HepG2 (cell line): ENCODE results near the gene PRRC2A. TPM values are rescaled to one million over a fixed set of nuclear protein-coding genes. Genes with fewer than 3 reads are reported as not detected.

ENCODE experiments used
- CBX5 ChIP-seq: sonication (generic); formaldehyde crosslinking; IDR thresholded peaks from 2 replicates; pipeline ENCODE4 v1.4.0; 2020; ENCODE audit warnings: missing genetic modification reagents, borderline replicate concordance
- MAF1 ChIP-seq: sonication (generic); formaldehyde crosslinking; IDR thresholded peaks from 2 replicates; pipeline ENCODE4 v1.5.0; 2020; ENCODE audit warnings: missing genetic modification reagents, borderline replicate concordance
- RARA ChIP-seq: IDR thresholded peaks from 2 replicates; pipeline ENCODE4 v1.6.1; 2016; ENCODE audit warnings: missing genetic modification reagents, missing compliant biosample characterization
- SMARCC2 ChIP-seq: fragments of 450-650 bp; IDR thresholded peaks from 2 replicates; pipeline ENCODE4 v1.6.1; 2017; ENCODE audit warnings: antibody characterized with exemption, mild to moderate bottlenecking
- TBX3 ChIP-seq: fragments of 450-650 bp; IDR thresholded peaks from 2 replicates; pipeline ENCODE4 v1.6.1; 2017; ENCODE audit warnings: antibody characterized with exemption, mild to moderate bottlenecking, inconsistent platforms, borderline replicate concordance
- THYN1 ChIP-seq: sonication (generic); formaldehyde crosslinking; IDR thresholded peaks from 2 replicates; pipeline ENCODE4 v1.8.1; 2023; ENCODE audit warnings: low read depth, mild to moderate bottlenecking, moderate library complexity, missing genetic modification reagents, borderline replicate concordance
- ZBTB38 ChIP-seq: sonication (generic); formaldehyde crosslinking; IDR thresholded peaks from 2 replicates; pipeline ENCODE4 v1.5.1; 2020; ENCODE audit warnings: mild to moderate bottlenecking, missing genetic modification reagents
- ZFP36 ChIP-seq: fragments of 150-350 bp; IDR thresholded peaks from 2 replicates; pipeline ENCODE4 v1.6.1; 2018; ENCODE audit warnings: borderline replicate concordance, low read length, low read depth; ENCODE audit not compliant: partially characterized antibody
- ZFP82 ChIP-seq: sonication (generic); formaldehyde crosslinking; IDR thresholded peaks from 2 replicates; pipeline ENCODE4 v1.5.1; 2020; ENCODE audit warnings: mild to moderate bottlenecking, missing genetic modification reagents, borderline replicate concordance
- ZNF343 ChIP-seq: sonication (generic); formaldehyde crosslinking; IDR thresholded peaks from 2 replicates; pipeline ENCODE4 v1.4.0; 2020; ENCODE audit warnings: mild to moderate bottlenecking, missing genetic modification reagents
- ZNF607 ChIP-seq: sonication (generic); formaldehyde crosslinking; IDR thresholded peaks from 2 replicates; pipeline ENCODE4 v1.5.1; 2020; ENCODE audit warnings: missing genetic modification reagents, mild to moderate bottlenecking, borderline replicate concordance
- ZNF761 ChIP-seq: sonication (generic); formaldehyde crosslinking; conservative IDR thresholded peaks from 2 replicates; pipeline ENCODE4 v1.4.0; 2020; ENCODE audit warnings: mild to moderate bottlenecking, missing genetic modification reagents
- polyA plus RNA-seq, 8 experiments: library from polyadenylated mRNA; depleted of rRNA in 3 of 8; stranded (reverse) in 7 of 8; unstranded in 1 of 8; fragments of >200 nt; fragmentation: Illumina TruSeq in 4 of 8; extraction: Trizol in 4 of 8; gene quantifications; 2 replicates each; pipeline versions ENCODE4 v1.2.1 to v1.2.3, GENCODE V29; 2011 to 2016; ENCODE audit warnings: low read depth in 4 of 8, missing spikeins in 1 of 8, mixed read lengths in 1 of 8; ENCODE audit not compliant: insufficient read depth in 1 of 8
- total RNA-seq, 5 experiments: library from RNA; depleted of rRNA; stranded (reverse); fragments of >200 nt; fragmentation: Illumina TruSeq; extraction: Trizol; gene quantifications; 2 replicates each; pipeline ENCODE4 v1.2.3, GENCODE V29; 2016; ENCODE audit warnings: low read depth in 1 of 5
- TF ChIP-seq, protein P1 (sequence below): sonication (generic); formaldehyde crosslinking; IDR thresholded peaks from 2 replicates; pipeline ENCODE4 v1.9.0; 2021; ENCODE audit warnings: missing genetic modification reagents, borderline replicate concordance
- TF ChIP-seq, protein P2 (sequence below), 2 experiments: IDR thresholded peaks; 2 replicates each; pipeline ENCODE4 v1.6.1; 2011 to 2012; ENCODE audit warnings: low read length in 2 of 2, borderline replicate concordance in 1 of 2, low read depth in 1 of 2, mild to moderate bottlenecking in 1 of 2, moderate library complexity in 1 of 2
- TF ChIP-seq, protein P3 (sequence below): sonication (generic); formaldehyde crosslinking; IDR thresholded peaks from 2 replicates; pipeline ENCODE4 v1.4.0; 2020; ENCODE audit warnings: missing genetic modification reagents, low read depth, mild to moderate bottlenecking, borderline replicate concordance
- TF ChIP-seq, protein P4 (sequence below): conservative IDR thresholded peaks from 2 replicates; pipeline ENCODE4 v1.6.1; 2018; ENCODE audit warnings: missing genetic modification reagents
- TF ChIP-seq, protein P5 (sequence below): sonication (generic); formaldehyde crosslinking; IDR thresholded peaks from 2 replicates; pipeline ENCODE4 v1.5.1; 2020; ENCODE audit warnings: missing genetic modification reagents, mild to moderate bottlenecking, borderline replicate concordance

PRRC2A gene
- total and polyA plus RNA-seq, 2 of the 13 experiments (the other 11 are each of a cell fraction or from before 2014, with no cell fraction given), result 38.9 to 47.4 TPM

DNA sequence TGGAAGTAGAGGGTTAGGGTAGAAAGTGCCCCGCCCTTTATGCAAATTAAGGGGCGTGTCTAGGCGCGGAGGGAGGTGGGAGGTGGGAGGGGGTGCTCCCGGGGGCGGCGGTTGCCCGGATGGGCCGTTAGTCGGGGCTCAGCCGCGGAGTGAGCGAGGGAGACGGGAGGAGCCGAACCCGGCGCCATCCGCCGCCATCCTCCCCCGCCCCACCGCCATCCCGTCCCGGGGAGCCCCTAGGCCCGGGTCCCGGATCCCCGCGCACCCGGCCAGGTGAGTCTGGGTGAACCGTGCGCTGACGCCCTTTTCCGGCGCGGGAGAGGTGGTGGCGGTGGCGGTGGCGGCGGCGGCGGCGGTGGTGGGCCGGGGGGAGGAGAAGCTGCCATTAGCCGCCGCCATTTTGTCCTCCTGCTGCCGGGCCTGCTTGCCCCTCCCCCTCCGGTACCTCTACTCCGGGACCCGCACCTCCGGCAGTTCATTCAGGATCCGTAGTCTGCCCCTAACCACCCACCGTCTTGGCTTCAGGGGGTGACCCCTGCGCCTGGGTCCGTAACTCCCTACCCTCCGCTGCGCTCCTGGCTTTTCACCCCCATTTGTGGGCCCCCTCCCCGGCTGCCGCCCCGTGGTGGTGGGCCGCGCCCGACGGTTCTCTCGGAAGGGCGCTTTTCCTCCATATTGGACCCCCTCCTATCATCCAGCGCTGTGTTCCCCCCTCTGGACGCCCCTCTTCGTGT lies at the start of gene PRRC2A (continued):
- TF ChIP-seq SMARCC2 (no peak), ZBTB38 (0 out of 2 replicates have a peak, but pooled peaks have one; percentile 64), MAF1 (peak; percentile 64; the same call in 1 of the 2 replicates), ZNF761 (CRISPR knock-in tag) (peak; percentile 32; the same call in 1 of the 2 replicates), TBX3 (peak; percentile 56; the same call in 1 of the 2 replicates), CBX5 (CRISPR knock-in tag) (peak; percentile 42; the same call in 1 of the 2 replicates), ZNF343 (CRISPR knock-in tag) (no peak), RARA (CRISPR knock-in tag) (peak; percentile 20; the same call in 1 of the 2 replicates), THYN1 (0 out of 2 replicates have a peak, but pooled peaks have one; percentile 40), ZFP36 (no peak), ZNF607 (CRISPR knock-in tag) (no peak; the same call in 1 of the 2 replicates), ZFP82 (CRISPR knock-in tag) (peak; percentile 56; the same call in 1 of the 2 replicates)
- TF ChIP-seq, protein P1, sequence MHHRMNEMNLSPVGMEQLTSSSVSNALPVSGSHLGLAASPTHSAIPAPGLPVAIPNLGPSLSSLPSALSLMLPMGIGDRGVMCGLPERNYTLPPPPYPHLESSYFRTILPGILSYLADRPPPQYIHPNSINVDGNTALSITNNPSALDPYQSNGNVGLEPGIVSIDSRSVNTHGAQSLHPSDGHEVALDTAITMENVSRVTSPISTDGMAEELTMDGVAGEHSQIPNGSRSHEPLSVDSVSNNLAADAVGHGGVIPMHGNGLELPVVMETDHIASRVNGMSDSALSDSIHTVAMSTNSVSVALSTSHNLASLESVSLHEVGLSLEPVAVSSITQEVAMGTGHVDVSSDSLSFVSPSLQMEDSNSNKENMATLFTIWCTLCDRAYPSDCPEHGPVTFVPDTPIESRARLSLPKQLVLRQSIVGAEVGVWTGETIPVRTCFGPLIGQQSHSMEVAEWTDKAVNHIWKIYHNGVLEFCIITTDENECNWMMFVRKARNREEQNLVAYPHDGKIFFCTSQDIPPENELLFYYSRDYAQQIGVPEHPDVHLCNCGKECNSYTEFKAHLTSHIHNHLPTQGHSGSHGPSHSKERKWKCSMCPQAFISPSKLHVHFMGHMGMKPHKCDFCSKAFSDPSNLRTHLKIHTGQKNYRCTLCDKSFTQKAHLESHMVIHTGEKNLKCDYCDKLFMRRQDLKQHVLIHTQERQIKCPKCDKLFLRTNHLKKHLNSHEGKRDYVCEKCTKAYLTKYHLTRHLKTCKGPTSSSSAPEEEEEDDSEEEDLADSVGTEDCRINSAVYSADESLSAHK (CRISPR knock-in tag), result no peak
- TF ChIP-seq, protein P2, sequence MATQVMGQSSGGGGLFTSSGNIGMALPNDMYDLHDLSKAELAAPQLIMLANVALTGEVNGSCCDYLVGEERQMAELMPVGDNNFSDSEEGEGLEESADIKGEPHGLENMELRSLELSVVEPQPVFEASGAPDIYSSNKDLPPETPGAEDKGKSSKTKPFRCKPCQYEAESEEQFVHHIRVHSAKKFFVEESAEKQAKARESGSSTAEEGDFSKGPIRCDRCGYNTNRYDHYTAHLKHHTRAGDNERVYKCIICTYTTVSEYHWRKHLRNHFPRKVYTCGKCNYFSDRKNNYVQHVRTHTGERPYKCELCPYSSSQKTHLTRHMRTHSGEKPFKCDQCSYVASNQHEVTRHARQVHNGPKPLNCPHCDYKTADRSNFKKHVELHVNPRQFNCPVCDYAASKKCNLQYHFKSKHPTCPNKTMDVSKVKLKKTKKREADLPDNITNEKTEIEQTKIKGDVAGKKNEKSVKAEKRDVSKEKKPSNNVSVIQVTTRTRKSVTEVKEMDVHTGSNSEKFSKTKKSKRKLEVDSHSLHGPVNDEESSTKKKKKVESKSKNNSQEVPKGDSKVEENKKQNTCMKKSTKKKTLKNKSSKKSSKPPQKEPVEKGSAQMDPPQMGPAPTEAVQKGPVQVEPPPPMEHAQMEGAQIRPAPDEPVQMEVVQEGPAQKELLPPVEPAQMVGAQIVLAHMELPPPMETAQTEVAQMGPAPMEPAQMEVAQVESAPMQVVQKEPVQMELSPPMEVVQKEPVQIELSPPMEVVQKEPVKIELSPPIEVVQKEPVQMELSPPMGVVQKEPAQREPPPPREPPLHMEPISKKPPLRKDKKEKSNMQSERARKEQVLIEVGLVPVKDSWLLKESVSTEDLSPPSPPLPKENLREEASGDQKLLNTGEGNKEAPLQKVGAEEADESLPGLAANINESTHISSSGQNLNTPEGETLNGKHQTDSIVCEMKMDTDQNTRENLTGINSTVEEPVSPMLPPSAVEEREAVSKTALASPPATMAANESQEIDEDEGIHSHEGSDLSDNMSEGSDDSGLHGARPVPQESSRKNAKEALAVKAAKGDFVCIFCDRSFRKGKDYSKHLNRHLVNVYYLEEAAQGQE (IDR thresholded peaks at IDR 0.05; ENCODE audit: borderline replicate concordance in 1 of 2, low read depth in 1 of 2, low read length in 2 of 2), result peak in 1 of 2 experiments; percentile 40; a peak in 1 of 4 replicates
- TF ChIP-seq, protein P3, sequence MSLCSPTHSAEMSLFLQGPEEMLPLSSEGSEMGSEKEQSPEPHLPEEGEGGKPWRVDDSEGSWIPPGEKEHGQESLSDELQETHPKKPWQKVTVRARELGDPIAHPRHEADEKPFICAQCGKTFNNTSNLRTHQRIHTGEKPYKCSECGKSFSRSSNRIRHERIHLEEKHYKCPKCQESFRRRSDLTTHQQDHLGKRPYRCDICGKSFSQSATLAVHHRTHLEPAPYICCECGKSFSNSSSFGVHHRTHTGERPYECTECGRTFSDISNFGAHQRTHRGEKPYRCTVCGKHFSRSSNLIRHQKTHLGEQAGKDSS (CRISPR knock-in tag), result peak; percentile 68; the same call in 1 of the 2 replicates
- TF ChIP-seq, protein P4, sequence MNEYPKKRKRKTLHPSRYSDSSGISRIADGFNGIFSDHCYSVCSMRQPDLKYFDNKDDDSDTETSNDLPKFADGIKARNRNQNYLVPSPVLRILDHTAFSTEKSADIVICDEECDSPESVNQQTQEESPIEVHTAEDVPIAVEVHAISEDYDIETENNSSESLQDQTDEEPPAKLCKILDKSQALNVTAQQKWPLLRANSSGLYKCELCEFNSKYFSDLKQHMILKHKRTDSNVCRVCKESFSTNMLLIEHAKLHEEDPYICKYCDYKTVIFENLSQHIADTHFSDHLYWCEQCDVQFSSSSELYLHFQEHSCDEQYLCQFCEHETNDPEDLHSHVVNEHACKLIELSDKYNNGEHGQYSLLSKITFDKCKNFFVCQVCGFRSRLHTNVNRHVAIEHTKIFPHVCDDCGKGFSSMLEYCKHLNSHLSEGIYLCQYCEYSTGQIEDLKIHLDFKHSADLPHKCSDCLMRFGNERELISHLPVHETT (CRISPR knock-in tag), result peak; percentile 98
- TF ChIP-seq, protein P5, sequence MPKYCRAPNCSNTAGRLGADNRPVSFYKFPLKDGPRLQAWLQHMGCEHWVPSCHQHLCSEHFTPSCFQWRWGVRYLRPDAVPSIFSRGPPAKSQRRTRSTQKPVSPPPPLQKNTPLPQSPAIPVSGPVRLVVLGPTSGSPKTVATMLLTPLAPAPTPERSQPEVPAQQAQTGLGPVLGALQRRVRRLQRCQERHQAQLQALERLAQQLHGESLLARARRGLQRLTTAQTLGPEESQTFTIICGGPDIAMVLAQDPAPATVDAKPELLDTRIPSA (CRISPR knock-in tag), result peak; percentile 55; the same call in 1 of the 2 replicates
